GM18499 (cell line): ENCODE data around the gene SDK1.
"Not testable (repeated sequence)": the region's sequence is repeated elsewhere in the genome, so short reads cannot be mapped to it uniquely, and the experiment has no call there.

Experiments used
- ATAC-seq: cut with Tn5 transposase; IDR thresholded peaks from one replicate; pipeline ENCODE4 v1.9.1; 2021; ENCODE audit warnings: moderate number of reproducible peaks; ENCODE audit not compliant: insufficient read depth, unreplicated experiment

Gene SDK1

DNA sequence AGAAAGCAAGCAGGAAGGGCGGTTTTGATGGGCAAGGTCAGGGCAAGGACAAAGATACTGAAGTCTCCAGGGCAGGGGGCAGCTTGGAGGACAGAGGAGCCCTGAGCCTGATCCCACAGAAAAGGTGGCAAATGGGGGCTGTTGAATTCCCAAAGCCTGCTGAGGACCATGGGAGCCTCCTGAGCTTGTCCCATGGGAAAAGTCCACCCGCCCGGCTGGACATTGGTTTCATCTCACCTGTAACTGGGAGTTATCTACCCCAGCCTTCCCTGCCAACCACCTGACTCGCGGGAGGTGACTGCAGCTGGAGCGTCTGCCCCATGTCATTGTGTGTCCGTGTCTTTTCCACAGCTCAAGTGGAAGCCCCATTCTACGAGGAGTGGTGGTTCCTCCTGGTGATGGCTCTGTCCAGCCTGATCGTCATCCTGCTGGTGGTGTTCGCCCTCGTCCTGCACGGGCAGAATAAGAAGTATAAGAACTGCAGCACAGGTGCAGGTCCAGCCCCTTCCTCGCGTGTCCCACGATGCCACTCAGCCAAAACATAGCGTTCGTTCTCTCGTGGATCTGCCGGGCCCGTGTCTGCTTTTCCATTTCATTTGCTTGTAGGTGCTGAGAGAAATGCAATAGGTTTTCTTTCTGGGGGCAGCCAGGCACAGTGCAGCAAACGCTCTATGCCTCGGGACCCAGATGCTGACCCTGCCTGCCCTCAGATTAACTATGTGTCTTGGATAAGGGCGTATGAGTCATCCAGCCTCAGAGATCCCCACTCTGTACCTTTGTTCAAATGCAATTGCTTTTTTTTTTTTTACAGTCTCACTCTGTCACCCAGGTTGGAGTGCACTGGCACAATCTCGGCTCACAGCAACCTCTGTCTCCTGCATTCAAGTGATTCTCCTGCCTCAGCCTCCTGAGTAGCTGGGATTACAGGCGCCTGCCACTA lies 936.5 kb downstream of the SDK1 start:
- no peak for ATAC-seq

DNA sequence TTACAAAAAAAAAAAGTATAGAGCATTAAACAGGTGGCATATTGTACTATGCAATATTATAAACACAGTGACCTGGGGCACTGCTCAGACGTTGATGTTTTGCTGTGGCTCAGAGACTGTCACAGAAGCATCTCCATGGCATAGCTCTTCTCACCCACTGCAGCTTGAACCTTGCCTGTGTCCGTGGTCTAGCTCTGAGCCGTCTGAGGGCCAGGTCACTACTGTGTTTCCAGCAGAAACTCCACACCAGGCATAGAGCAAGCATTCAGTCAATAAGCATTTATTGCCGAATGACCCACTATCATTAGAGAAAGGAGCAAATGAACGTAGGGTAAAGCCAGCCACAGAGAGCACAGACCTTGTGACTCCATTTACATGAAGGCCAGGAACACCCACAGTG lies 937.8 kb downstream of the SDK1 start:
- no peak for ATAC-seq

DNA sequence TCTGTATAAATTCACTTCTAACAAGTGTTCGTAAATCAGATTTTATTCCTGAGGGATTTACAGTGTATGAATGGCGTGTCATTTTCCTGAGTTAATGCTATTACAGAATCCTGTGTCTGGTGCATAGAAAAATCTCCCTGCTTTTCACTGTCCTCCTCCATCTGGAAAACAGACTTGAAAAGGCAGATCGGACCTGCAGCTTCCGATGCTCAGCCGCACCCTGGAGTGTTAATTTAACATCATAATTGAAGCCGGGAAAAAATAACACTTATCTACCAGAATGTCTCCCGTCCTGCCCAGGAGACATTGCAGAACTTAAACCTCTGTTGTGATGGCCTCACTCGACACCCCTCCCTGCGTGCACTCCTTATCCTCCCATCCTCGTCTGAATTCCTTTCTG lies 939.0 kb downstream of the SDK1 start:
- no peak for ATAC-seq

DNA sequence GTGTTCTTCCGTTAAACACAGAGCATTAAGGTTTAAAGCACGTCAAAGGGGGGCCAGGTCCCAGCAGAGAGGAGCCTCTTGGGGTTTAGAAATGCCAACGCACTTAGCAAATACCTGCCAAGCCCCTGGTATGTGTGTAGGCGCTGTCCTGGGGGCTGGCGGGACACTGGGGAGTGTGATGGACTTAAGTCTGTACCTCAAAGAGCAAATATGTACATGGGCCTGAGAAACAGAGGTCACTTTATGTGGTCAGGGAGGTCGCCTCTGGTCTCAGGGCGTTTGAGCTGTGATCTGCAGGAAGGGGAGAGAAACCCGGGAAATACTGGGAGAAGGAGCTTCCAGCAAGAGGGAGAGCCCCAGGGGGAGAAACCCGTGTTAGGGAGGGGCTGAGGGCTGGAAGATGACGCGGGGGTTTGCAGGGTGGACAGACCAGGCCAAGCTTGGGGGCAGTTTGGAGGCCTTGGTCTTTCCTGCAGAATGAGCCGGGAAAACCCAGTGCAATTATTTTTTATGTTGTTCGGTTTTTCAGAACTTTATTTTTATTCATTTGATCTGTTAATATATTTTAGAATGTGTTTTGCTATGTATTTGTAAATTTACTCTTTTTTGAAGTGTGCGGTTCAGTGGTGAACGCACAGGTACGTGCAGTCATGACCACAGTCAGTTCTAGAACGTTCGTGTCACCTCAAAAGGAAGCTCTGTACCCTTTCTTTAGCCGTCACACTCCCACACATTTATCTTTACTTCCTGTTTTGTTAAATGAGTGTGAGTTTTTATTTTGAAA lies 939.7 kb downstream of the SDK1 start:
- ATAC-seq: no peak

DNA sequence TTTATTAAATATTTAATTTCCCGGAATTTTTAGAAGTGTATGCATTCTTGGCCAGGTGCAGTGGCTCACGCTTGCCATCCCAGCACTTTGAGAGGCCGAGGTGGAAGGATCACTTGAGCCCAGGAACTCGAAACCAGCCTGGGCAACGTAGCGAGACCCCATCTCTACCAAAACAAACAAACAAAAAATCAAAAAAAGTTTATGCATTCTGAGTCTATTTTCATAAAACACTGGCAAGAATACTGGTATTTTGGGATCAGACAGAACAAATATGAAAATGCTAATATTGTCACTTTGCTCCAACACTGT lies 940.2 kb downstream of the SDK1 start:
- no peak for ATAC-seq

DNA sequence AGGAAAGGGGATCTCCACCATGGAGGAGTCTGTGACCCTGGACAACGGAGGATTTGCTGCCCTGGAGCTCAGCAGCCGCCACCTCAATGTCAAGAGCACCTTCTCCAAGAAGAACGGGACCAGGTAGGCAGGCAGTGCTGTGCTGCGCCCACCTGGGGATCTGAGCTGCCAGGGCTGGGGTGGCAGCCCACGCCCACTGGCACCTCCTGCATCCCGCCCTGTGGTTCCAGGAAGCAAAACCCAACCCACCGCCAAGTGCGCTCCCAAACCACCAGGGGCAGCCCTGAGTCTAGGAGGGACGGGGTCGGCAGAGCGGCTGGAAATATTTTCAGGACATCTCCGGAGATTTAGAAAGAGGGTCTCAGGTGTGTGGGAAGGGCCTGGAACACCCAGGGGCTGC lies 940.7 kb downstream of the SDK1 start:
- ATAC-seq: no peak

DNA sequence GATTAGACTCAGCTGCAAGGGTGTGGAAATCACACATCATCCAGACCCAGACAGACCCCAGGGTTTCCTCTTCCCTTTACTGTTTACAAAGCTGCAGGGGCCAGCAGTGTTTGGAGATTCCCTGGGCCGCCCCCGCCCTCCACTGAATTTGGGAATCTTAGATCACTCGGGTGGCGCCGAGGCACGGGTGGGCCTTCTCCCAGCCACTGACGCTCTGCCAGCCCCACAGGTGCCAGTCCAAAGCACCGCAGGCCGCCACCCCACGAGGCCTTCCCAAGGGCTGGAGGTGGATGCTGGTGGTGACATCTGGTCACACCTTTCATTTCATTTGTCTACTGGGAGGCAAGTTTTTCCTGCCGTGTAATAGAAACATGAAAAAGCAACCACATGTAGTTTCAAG lies 941.7 kb downstream of the SDK1 start:
- no peak for ATAC-seq

DNA sequence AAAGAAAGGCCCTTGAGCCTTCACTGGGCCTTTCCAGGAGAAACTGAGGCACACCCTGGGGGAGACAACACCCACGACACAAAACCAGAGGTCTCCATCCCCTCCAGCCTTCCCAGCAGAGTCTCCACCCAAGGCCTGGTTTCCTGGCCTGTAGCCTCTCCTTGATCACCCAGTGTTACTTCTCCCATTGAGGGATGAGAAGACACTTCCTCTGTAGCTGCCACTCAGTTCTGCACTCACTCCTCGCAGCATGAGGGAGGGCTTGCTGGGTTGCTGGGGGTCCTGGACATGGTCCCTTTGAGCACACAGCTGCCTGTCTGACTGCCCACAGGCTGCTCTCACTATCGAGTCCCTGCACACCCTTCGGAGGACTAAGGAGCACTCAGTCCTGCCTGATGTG lies 943.0 kb downstream of the SDK1 start:
- no peak for ATAC-seq

DNA sequence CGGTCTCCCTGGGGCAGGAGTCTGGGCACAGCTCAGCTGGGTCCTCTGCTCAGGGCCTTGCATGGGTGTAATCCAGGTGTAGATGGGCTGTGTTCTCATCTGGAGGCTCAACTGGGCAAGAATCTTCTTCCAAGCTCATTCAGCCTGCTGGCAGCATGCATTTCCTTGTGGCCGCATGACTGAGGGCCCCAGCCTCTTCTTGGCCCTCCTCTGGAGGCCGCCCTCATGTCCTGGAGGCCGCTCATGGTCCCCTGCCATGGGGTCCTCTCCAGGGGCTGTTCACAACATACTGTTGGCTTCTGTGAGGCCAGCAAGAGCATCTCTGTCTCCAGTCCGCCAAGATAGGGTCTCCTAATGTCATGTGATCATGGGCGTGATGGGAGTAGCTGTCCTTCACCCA lies 943.6 kb downstream of the SDK1 start:
- no peak for ATAC-seq

DNA sequence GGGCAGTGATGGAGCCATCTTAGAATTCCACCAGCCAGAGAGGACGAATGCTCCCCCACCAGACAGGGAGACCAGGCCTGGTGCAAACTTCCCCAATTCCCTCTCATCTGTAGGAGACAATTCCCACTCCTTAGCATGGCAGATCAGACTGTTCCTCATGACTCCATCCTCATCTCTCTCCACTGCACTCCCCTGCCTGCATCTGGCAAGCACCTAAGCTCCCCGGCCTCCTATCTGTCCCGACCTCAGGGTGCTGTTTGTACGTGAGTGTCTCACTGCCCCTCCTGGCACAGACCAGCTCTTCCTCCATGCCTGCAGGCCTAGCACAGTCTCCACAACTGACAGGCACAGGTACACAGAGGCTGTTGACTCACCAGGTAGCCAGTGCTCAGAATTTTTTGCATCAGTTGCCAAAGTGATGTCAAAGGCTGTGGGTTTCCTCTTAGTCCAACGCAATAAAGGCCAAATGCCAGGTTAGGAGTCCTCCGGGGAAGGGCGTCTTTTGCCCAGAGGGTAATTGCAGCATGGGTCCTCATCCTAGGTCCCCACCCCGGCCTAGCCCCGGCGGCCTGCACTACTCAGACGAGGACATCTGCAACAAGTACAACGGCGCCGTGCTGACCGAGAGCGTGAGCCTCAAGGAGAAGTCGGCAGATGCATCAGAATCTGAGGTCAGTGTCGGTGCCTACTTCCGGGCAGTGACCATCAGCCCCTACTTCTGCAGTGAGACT lies 944.2 kb downstream of the SDK1 start:
- no peak for ATAC-seq

DNA sequence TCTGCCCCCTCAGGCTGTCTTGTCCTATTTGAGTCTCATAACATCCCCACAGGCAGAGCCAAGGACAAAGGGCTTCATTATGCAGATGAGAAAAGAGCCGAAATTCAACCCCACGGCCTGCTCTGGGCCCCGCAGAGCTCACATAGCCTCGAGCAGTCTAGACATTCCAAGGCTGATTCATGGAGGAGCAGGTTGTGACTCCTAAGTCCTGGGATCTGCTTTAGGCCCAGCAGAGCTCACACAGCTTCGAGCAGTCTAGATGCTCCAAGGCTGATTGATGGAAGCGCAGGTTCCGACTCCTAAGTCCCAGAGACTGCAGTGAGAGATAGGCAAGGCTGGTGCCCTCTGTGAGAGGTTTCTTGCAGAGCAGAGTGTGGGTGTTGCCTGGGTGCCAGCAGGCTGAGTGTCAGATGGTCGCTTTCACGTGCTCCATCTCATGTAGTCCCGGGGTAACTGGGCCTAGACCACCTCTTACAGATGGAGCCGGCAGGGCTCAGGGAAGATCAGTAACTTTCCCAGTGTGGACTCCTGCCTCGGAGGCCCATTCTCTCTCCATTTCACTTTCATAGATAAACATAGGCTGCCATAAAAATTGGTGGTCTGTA lies 944.9 kb downstream of the SDK1 start:
- ATAC-seq: no peak

DNA sequence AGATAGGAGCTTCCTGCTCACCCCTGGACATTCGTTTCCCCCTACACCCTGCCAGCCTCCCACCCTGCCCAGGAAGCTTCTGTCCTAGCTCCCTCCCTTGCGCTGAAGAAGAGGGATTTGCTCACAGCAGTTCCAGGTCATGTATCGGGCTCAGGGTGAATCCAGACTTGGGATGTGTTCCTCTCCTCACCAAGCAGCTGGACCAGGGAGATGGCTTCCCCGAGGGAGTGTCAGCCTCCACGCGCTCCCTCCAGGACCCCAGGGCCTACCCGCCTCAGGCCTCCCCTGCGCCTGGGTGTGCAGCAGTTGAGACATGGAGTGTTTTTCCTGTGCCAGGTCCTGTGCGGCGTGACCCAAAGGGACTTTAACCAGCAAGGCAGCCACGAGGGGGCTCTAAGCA lies 945.5 kb downstream of the SDK1 start:
- ATAC-seq: no peak

DNA sequence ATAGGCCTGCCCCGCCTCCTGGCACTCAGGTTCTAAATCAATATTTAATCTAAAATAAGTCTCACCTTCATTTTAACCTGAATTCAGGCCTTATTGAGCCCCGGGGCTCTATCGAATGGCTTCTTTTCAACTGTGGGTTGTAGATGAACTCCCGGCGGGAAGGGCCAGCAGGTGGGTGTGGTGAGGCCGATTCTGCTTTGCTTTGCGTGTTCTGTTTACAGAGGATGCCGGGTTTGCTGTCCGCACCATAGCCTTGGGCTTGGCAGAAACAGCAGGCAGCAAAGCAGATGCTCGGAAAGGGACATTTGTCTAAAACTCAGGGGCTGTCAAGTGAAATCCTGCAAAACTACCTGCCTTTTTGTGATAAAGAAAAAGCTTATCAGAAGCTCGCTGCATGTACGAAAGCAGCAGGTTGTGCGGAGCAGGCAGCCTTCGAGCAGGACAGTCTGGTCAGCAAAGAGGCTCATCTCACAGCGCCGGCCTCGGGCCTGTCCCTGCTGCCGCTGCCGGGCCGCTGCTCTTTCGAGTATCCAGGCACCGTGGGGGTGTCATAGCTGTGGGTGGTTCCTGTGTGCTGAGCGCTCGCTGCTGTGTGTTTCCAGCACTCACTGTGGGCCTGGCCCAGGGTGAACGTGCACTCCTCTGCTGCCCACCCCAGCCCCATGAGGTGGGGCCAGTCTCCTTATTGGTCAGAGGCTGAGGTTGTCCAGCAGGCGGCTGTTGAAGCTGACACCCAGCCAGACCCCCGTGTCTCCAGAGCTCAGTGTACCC lies 946.2 kb downstream of the SDK1 start:
- no peak for ATAC-seq

DNA sequence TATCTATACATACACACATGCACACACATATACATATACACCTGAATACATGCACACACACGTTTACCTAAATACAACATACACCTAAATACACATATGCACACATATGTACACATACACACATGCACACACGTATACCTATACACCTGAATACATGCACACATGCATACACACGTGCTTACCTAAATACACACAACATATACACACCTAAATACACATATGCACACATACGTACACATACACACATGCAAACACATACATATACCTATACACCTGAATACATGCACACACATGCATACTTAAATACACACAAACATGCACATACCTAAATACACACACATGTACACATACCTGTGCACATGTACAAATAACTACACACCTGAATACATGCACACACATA lies 947.2 kb downstream of the SDK1 start:
- no peak for ATAC-seq

DNA sequence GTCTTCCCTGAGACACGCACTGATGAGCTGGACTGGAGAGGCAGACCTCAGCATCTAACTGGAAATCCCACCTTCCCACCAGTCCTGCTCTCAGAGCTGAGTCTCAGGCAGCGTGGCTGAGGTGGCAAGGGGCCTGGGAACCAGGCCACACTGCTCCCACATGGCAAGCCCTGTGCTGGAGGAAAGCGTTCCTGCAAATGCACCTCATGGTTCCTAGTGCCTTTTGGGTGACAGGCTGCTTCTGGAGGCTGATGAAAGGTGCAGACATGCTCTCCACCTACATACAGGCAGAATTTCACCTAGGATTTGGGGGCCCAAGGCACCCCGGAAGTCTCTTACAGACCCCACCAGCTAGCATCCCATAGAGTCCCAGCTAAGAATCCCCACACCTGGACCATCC lies 948.2 kb downstream of the SDK1 start:
- no peak for ATAC-seq

DNA sequence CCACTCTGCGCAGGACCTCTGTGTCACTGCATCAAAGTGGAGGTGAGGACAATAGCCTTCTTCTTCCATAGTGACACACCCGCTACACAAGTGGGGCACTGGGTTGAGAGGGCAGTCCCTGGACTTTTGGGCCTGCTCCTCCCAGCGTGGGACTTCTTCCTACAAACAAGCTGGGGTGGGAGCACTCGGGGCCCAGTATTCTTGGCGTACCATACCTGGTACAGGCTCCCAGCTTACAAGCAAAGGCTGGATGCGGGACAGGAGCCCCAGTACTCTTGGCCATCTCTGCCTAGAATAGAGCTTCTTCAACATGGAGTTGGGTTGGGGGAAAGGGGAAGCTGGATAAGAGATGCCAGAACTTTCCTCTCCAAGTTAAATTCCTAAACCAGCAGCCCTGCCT lies 954.3 kb downstream of the SDK1 start:
- no peak for ATAC-seq

DNA sequence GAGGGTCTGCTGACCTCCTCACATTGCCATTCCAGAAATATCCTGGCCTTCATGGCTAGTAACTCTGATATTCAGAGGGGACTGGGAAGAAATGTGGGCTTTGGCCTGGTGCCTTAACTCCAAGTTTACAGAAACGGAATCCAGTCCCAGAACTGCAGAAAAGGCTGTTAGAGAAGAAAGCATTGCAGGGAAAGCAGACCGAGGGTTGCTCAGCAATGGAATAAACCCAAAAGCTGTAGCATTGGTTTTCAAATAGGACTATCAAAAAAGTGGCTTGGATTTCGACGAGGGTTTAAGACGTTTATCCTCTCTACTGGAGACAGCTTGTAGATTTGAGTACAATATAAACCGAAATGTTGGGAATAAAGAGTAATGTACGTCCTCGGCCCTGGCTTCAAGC lies 955.2 kb downstream of the SDK1 start:
- ATAC-seq: no peak

DNA sequence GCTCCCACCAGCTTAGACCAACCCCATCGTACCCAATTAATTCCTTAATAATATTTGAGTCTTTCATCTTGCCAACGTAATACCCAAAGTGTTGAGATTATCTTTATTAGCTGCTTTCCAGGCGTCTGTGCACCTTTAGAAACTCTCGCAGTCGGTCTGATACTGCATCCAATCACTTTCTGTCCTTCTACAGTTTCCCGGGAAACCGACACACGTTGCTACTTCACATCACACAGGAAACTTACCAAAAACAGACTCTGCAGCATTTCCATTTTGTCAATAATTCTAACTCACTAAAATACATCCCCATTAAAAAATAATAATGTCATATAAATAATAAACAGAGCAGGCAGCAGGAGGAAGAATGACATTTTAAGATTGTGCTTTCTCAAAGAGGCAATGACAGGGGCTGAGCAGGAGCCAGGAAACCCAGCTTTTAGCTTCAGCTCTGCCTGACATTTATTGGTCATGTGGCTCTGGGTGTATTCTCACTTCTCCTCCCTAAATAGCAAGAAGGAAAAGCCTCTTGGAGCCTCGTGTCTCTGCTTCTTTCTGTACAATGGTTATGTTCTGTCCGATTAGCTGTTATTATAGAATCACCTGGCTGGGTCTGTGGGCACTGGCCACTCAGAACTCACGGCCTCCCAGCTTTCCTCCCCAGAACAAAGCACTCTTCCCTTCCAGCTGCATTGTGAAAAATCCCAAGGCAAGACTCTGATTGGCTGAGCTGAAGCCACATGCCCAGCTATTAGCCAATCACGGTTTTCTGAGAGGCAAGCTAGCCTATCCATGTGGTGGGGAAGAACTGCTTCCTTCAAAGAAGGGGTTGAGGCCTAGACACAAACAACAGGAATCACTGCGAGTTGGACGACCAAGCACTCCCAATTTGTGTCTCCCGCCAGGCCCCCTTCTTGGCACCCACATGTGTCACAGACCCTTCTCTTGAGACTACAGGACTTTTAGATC lies 956.4 kb downstream of the SDK1 start:
- ATAC-seq: no peak

DNA sequence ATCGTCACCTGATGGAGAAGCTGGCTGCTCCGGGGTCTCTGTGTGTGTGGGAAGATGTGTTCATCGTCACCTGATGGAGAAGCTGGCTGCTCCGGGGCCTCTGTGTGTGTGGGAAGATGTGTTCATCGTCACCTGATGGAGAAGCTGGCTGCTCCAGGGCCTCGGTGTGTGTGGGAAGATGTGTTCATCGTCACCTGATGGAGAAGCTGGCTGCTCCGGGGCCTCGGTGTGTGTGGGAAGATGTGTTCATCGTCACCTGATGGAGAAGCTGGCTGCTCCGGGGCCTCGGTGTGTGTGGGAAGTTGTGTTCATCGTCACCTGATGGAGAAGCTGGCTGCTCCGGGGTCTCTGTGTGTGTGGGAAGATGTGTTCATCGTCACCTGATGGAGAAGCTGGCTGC lies 959.1 kb downstream of the SDK1 start:
- not testable (repeated sequence) for ATAC-seq
